Stimulated activated naive CD8-positive, alpha-beta T cell treated with anti-CD3 and anti-CD28 coated beads, Interleukin-15, Interleukin-2, amounts not matched to agents 100 U/mL and 50 U/mL, for 24 hours (primary cell): Measurements from ENCODE around the gene EEF1A2.
"Not testable (repeated sequence)": the region's sequence is repeated elsewhere in the genome, so short reads cannot be mapped to it uniquely, and the experiment has no call there.

Experiments
- ATAC-seq: fragments of 150-1000 bp; cut with Tn5 transposase; one replicate; pipeline ENCODE4 v1.10.0; 2021
- DNase-seq: peaks from one replicate; pipeline ENCODE4 v3.0.0; 2021

Gene EEF1A2

GRCh38 chr20:63520504-63520933 lies 21.6 kb upstream of the EEF1A2 start, which contains the start of gene PPDPF:
Gene PPDPF (plus strand): TSS chr20:63520765. CDS start chr20:63521309, 544 bp downstream.
- peak; percentile 89 for DNase-seq
- peak; percentile 84 for ATAC-seq

GRCh38 chr20:63519668-63520503 lies 21.0 kb upstream of the EEF1A2 start:
- DNase-seq (peak; percentile 76), ATAC-seq (peak; percentile 38)

- ATAC-seq (no peak), DNase-seq (no peak)
Measured at GRCh38 chr20:63518946-63519667, 20.2 kb upstream of the EEF1A2 start.

GRCh38 chr20:63518351-63518861 lies 19.5 kb upstream of the EEF1A2 start:
- no peak for DNase-seq

GRCh38 chr20:63517376-63518309 lies 18.8 kb upstream of the EEF1A2 start:
- ATAC-seq (no peak), DNase-seq (no peak)

More at GRCh38 chr20:63518351-63518861, 19.5 kb upstream of the EEF1A2 start:
- ATAC-seq = no peak

GRCh38 chr20:63514520-63514919 lies 15.6 kb upstream of the EEF1A2 start:
- ATAC-seq, DNase-seq: not testable (repeated sequence)

GRCh38 chr20:63513207-63513606 lies 14.3 kb upstream of the EEF1A2 start:
- DNase-seq = no peak
- no peak for ATAC-seq

- DNase-seq (no peak), ATAC-seq (no peak)
Measured at GRCh38 chr20:63509088-63509564, 10.2 kb upstream of the EEF1A2 start.

GRCh38 chr20:63508072-63508768 lies 9.3 kb upstream of the EEF1A2 start:
- DNase-seq (no peak), ATAC-seq (peak; percentile 19)

GRCh38 chr20:63507083-63507743 lies 8.3 kb upstream of the EEF1A2 start:
- no peak for ATAC-seq
- DNase-seq = no peak

GRCh38 chr20:63505723-63506122 lies 6.8 kb upstream of the EEF1A2 start:
- ATAC-seq (no peak), DNase-seq (no peak)

GRCh38 chr20:63505281-63505680 lies 6.4 kb upstream of the EEF1A2 start:
- ATAC-seq (no peak), DNase-seq (no peak)

GRCh38 chr20:63504642-63505041 lies 5.8 kb upstream of the EEF1A2 start:
- no peak for DNase-seq
- no peak for ATAC-seq

GRCh38 chr20:63503524-63503923 lies 4.6 kb upstream of the EEF1A2 start:
- DNase-seq (no peak), ATAC-seq (no peak)

GRCh38 chr20:63502671-63503172 lies 3.8 kb upstream of the EEF1A2 start:
- ATAC-seq (no peak), DNase-seq (no peak)

- ATAC-seq = no peak
- no peak for DNase-seq
Measured at GRCh38 chr20:63501818-63502670, 3.2 kb upstream of the EEF1A2 start.

GRCh38 chr20:63500902-63501817 lies 2.3 kb upstream of the EEF1A2 start:
- ATAC-seq (no peak), DNase-seq (no peak)
